COR-L47 (cell line): ENCODE data around the gene IL16.

ENCODE experiments used
- DNase-seq: peaks from one replicate; lab custom pipeline; 2025; lab: John Stamatoyannopoulos, UW

Gene IL16

DNA sequence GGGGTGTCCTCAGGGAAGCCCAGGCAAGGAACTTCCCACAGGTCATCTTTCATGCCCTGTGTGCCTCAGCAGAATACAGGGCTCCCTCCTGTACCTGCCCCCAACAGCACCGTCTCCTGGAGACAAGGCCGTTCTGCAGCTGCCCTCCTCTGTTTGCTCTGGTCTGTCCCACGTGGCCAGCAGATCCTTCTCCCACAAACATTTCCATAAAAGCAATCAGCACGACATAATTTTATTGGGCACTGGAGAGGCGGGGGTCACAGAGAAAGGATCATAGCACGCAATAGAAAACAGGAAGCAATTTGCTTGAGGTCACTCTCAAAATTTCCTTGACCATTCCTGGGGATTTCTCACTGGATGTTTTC is 97.8 kb downstream of the IL16 start:
- no peak for DNase-seq

DNA sequence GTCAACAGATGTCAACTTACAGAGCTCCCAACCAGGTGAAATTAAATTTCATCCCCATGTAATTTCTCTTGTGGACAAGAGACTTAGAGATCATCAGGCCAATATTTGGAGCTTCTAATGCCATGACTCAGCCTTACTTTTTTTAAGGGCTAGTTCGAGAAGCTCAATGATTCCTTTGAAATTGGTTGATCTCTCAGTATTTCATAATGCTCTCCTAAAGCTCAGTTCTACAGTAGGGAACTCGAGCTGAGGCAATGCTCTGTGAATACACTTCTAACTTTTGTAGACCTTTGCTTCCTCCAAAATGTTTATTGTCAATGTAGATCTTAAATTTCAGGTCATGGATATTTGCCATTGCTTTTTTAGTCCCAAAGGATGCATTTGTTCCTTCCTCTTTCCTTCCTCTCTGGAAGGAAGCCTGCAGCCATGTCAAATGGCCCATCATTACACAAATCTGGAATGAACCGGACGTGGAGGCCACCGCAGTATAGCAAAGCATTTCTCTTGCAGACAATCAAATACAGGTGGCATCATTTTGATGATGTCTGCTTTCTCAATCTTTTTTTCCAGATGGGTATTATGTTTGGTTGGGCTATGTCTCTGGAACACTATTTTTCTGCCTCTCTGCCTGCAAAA is 98.9 kb downstream of the IL16 start:
- no peak for DNase-seq

DNA sequence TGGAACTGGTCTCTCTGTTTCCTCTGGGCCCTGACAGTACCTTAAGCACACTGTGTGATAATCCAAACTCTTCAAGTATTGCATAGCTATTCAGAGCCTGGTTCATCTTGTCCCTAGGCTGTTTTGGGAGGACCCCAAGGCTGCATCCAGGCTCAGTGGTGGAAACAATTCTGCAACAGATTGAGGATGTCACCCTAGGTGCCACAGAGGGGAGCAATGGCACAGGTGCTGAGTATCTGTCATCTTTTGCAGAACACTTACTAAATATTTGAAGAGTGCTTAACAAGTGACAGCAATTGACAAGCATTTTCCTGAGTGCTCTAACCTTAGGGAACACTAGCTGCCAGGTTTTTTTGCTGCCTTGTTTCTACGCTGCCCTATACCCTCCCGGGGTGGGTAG is 99.5 kb downstream of the IL16 start:
- DNase-seq = no peak

DNA sequence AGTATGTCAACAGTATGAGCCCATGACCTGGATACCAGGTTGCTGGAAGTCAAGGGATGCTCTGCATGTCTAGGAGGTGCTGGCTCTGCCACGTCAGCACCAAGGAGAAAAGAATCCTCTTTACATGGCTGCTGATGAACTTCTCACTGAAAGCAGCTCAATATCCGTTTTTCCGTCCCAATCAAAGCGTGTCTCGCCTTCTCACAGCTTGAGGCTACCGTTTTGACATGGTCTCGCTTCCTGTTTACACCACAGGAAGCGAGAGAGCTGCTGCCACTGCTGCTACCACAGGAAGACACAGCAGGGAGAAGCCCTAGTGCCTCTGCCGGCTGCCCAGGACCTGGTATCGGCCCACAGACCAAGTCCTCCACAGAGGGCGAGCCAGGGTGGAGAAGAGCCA is 100.0 kb downstream of the IL16 start:
- peak; percentile 42 for DNase-seq

DNA sequence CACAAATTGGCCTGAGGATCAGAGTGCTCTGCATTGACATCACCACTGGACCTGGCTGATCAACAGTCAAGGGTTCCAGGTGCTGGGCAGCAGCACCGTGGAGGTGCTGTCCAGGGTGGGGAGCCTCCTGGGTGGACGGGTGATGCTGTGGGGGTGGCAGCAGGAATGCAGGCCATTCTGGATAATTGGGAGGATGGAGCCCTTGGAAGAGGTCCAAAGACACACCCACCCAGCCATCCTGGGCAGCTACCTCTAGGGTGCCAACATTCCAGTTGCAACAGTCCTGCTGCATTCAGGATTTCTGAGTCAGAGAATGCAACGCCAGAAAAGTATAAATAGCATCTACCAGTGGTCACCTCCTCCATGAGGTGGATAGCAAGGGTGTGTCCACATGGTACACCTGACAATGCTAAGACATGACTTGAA is 100.5 kb downstream of the IL16 start:
- DNase-seq = no peak

- no peak for DNase-seq
These were observed 101.2 kb downstream of the IL16 start for GRCh38 chr15:81297603-81298575.

- DNase-seq = no peak
These were observed 101.9 kb downstream of the IL16 start for GRCh38 chr15:81298611-81299010.

GRCh38 chr15:81299156-81299555 is 102.5 kb downstream of the IL16 start:
- no peak for DNase-seq

DNA sequence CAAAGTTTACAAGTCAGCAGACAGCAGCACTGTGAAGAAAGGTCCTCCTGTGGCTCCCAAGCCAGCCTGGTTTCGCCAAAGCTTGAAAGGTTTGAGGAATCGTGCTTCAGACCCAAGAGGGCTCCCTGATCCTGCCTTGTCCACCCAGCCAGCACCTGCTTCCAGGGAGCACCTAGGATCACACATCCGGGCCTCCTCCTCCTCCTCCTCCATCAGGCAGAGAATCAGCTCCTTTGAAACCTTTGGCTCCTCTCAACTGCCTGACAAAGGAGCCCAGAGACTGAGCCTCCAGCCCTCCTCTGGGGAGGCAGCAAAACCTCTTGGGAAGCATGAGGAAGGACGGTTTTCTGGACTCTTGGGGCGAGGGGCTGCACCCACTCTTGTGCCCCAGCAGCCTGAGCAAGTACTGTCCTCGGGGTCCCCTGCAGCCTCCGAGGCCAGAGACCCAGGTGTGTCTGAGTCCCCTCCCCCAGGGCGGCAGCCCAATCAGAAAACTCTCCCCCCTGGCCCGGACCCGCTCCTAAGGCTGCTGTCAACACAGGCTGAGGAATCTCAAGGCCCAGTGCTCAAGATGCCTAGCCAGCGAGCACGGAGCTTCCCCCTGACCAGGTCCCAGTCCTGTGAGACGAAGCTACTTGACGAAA is 103.1 kb downstream of the IL16 start:
- DNase-seq = no peak

DNA sequence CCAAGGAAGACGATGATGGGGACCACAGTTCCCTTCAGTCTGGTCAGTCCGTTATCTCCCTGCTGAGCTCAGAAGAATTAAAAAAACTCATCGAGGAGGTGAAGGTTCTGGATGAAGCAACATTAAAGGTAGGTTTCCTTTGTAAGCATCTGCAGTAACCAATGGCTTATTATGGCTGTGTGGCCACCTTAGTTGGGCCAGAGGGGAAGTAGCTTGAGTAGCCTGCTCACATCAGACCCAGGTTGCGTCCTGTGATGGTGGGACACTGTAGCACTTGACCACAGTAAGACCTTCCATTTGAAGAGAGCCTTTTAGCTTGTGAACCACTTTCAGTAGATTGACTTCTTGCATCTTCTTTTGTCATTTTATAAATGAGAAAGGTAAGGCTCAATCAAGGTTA is 104.7 kb downstream of the IL16 start:
- DNase-seq = no peak

DNA sequence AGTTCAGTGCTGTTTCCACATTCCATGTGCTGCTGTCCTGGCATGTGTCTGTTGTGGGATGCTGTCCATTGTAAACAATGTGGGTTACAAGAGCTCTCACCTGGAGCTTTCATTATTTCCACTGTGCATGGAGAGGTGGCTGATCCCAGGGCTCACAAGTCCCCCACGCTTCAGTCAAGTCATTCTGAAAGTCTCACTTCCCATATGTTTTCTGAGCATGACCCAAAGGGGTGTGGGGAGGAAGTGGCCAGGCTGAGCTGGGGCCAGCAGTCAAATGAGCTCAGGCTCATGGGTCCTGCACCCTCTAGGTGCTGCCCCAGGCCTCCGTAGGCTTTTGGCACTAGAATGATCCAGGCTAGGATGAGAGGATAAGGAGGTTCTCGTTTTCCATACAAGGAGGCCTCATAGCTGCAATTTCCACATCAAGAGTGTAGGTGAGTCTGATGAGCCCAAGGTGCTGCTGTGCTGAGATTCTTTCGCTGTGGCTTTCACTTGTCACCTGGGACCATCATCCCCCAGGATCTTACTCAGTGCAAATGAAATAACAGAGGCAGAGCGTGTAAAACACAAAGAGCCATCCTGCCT is 105.2 kb downstream of the IL16 start:
- no peak for DNase-seq

- no peak for DNase-seq
These were observed 106.0 kb downstream of the IL16 start for GRCh38 chr15:81302701-81303109.

DNA sequence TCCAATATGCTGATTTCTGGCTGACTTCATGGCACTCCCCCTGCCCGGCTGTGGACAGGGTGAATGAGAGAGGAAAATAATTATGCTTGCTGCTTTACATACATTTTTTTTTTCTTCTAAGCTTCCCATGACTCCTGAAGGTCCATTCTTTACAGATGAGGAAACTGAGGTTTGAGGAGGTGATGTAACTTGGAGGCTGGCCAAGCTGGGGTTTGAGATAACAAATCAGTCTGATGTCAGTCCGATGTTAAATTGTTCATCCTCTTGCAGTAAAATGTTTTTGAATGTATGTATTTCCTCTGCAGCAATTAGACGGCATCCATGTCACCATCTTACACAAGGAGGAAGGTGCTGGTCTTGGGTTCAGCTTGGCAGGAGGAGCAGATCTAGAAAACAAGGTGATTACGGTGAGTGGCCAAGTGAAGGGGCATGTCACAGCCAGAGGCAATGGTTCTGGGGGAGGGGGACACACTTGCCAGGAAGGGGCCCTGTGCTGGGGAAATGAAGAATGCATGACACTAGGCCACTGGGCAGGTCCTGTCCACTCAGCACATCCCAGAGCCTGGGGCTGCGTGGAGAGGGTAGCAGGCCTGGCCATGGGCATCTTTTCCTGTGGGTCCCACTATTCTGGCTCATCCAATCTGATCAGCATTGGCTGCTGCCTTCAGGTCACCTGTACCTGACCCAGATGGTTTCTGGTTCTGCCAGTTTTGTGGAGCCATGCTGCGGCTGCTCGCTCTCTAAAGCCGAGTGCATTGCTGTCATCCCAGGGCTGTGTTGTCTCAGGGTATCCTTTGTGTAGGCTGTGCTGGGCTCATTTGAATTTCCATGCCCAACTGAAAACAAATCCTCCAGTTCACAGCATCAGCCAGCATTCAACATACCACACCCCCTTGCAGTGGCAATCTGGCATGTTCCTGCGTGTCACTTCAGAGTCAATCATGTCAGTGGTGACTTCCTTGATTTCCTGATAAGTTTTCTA is 106.9 kb downstream of the IL16 start:
- no peak for DNase-seq

- no peak for DNase-seq
These were observed 107.5 kb downstream of the IL16 start for GRCh38 chr15:81304226-81304625.

GRCh38 chr15:81308260-81308659 is 111.6 kb downstream of the IL16 start:
- no peak for DNase-seq

GRCh38 chr15:81309647-81310450 is 113.2 kb downstream of the IL16 start:
- no peak for DNase-seq

DNA sequence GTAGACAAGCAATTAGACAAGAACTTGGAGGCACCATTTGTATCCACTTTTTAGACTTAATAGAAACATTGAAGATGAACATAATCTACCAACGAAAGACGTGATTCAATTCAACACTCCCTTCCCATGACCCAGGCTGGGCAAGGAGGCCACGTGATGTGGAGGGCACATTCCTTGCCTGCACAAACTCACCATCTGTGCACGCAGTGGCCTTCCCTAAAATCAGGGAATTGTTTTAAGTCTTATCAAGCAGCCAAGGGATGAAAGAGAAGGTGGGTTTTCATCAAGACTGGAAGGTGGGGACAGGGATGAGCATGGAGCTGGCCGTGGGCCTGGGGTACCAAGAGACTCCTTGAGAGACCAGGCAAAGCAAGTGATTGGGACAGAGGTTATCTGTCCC is 113.8 kb downstream of the IL16 start:
- DNase-seq = no peak

DNA sequence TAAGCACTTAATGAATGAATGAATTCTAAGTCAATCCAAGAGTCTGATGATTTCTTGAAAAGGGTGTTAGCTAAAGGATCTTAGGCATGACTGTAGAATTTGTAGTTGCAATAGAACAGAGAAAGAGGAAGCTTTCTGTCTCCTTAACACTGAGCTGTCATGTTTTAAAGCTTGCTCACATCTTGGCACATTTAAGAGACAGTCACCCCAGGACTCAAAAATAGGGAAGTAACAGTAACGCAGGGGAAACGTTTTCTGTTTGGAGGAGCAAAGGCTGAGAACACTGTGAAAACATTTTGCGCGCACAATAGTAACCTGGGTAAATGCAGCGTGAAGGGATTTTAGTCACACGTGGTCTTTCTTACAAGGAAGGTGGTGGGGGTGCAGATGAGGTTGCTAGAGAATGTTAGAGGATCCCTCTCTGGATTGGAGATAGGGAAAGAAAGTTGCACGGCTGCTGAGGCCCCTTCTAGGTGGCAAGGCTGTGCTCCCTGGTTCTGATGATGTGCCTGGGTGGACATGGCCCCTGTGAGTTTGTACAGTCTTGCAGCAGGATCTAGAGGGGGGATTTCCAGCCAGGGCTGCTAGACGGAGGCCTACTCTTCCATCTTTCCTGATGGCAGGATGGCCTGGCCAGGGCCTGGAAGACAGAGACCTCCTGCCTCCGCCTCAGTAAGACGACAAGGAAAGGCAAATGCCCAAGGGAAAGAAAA is 115.2 kb downstream of the IL16 start:
- DNase-seq = no peak

DNA sequence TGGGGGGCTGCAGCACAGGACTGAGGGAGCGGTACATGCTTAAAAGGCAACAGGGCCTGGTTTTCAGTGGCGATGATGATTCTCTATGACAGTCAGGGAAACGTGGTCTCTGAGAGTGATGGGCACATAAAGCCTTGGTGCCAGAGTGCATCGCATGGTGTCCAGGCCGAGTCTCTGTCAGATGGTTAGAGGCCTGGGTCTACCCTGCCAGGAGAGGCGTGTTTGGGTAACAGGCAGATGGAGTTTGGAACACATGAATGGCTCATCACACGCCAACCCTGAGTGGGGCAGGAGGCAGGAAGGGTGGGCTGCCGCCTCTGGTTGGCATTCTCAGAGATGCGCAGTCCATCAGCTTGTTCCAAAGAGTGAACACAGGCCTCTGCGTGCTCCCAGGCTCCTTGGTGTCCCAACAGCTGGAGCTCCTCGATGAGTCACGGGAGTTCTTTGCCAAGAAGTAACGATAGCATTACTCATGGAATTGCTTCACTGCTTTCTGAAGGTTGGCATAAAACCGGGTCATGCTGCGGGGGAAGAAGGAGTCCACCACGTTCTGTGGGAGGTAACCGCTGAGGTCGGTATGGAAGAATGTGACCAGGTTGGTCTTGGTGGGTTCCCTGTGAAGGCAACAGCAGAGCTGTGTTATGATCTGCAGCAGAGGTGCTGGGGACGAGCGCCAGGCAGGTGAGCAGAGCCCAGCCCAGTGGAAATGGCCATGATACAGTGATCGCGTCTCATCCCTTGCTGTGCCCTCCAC is 116.3 kb downstream of the IL16 start:
- no peak for DNase-seq
